Measurements from ENCODE around the gene SETD6.

DNA sequence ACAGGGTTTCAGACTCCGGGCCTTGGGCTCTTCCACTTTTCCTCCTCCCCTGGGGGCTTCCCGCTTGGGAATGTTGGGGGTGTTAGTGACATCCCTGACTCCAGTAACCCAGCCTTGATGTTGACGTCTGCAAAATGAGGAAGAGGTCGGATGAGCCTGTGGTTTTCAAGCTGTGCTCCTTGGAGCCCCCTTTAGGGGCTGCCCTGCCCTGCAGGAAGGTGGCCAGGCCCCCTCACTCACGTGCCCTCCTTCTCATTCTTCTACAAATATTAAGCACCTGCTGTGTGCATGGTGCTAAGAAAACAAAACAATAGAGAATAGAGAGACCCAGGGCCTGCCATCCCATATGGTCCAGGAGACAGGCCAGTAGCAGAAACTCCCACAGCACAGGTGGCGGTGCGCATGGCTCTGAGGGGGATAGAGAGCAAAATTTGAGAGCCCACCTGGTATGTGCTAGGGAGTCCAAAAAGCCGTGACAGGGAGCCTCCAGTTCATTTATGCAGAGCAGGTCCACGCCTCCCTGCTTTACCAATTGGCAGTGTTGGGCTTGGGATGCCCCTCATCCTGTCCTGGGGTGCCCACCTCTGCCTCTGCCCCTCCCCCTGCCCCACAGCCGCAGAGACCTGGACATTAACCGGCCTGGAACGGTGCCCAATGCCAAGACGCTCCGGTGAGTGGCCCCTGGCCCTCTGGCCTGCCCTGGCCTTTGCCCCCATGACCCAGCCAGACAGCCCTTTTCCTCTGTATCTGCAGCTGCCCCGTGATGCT is 7.9 kb upstream of the SETD6 start:
- TF ChIP-seq EZH2 (IDR thresholded peaks at IDR 0.05) (no peak), POLR2AphosphoS5 (IDR thresholded peaks at IDR 0.05; ENCODE audit: borderline replicate concordance, low read depth, low read length) (no peak), FOXP2 (optimal IDR thresholded peaks at IDR 0.05; ENCODE audit: control extremely low read depth, extremely low read length, insufficient read depth) (no peak)
